Activated gamma-delta T cell (primary cell): ENCODE data around the gene ORC5.
"Not testable (repeated sequence)": the region's sequence is repeated elsewhere in the genome, so short reads cannot be mapped to it uniquely, and the experiment has no call there.

Experiments used
- DNase-seq: peaks from one replicate; lab custom pipeline; 2025; lab: John Stamatoyannopoulos, UW

ORC5 gene

DNA sequence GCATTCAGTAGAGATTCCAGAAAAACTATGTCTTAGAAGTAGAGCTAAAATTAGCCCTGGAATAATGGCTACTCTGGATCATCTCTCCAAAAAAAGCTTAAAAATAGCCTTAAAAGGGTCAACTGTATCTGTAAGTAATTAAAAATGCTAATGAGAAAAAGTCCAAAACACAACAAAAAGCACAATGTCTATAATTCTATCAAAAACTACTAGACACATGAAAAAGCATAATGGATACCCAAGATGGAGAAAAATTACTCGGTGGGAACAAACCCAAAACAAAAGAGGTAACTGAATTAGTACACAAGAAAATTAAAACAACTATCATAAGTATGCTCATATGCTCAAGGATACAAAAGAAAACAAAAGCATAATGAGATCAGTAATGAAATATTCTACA is 15.4 kb downstream of the ORC5 start:
- no peak for DNase-seq

DNA sequence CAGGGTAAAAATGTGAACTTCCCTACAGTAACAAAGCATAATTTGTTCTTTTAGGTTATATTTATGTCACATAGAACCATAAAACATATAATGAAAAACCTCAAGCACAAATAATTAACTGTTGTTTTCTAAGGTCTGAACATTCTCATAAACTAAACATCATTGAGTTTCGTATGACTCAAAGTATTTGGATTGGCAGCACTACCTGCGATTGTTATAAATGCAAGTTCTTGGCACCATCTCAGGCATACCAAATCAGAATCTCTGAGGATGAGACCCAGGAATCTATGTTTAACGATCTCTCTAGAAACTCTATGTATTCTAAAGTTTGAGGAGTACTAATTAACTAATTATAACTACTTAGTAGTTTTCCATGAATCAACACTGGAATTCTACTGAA is 22.5 kb downstream of the ORC5 start:
- DNase-seq, result no peak

DNA sequence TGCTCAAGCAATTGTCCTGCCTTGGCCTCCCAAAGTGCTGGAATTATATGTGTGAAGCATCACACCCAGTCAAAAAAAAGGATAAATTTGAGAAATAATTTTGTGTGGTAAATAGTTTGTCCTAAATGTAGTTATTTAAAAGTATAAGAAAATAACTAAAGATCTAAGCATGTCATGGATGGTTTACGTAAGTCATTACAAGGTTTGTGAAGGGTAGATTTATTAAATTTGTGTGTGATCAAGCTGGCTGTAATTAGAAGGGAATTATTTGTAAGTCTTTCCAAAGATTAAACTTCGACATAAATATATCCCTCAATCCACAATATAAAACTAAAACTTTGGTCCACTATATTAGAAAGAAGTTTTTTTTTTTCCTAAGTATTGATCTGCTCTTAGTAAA is 28.6 kb downstream of the ORC5 start:
- no peak for DNase-seq

DNA sequence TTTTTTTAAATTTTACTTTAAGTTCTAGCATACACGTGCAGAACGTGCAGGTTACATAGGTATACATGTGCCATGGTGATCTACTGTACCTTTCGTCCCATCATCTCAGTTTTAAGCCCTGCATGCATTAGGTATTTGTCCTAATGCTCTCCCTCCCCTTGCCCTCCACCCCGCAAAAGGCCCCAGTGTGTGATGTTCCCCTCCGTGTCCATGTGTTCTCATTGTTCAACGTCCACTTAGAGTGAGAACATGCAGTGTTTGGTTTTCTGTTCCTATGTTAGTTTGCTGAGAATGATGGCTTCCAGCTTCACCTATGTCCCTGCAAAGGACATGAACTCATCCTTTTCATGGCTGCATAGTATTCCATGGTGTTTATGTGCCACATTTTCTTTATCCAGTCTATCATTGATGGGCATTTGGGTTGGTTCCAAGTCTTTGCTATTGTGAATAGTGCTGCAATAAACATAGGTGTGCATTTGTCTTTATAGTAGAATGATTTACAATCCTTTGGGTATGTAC is 30.2 kb downstream of the ORC5 start:
- not testable (repeated sequence) for DNase-seq

DNA sequence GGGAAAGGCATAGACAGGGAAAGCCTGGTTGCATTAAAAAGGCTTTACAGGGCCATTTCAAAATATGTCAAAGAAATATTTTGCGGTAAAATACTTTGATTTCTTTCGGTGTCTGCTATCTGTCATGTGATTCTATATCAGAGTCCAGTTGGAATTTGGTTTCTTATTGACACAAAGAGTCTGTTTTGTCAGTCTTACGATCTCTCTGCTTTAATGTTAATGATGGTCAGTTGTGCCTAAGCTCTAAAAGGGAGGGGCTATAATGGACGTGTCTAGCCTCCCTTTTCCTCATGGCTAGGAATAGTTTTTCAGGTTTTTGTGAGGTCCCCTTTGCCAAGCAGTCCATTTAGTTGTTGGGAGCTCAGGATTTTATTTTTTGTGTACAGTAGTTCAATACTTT is 31.5 kb downstream of the ORC5 start:
- no peak for DNase-seq

DNA sequence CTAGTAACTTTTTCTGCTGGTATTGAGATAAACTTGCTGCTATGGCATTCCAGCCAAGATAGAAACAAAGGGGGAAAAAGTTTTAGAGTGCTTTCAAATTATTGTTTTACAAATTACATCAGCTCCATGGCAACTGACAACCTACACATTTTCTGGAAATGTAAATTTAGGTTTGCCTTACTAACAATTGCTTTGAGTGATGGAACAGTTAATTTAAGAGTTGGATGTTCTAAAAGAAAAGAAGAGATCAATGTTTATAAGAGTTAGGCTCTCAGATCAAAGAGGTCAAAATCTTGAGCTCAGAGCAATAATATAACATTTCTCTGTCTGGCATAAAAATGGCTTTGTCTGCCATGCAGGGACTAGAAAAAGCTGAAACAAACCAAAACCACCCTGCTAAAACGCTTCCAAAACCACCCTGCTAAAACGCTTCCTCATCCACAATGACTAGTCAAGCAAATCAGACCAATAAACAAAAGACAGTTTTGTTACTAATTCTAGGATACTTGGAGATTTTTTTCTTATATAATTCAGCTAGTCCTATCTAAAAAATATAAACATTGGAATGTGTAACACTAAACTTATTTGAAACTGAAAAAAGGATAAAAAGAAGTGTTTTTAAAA is 32.3 kb downstream of the ORC5 start:
- DNase-seq, result no peak

DNA sequence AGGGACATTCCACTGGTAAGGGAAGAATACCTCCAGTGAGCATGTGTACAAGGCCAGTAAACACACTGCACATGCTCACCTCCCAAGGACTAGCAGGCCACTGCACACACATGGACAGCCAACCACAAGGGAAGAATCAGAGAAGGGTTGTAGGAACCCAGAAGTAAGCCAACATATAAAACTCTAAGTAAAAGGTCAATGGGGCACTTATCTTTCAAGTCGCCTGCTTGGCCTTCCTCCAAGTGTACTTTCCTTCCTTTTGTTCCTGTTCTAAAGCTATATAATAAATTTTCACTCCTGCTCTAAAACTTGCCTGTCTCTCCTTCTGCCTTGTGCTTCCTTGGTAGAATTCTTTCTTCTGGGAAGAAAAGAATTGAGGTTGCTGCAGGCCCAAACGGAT is 33.0 kb downstream of the ORC5 start:
- no peak for DNase-seq

DNA sequence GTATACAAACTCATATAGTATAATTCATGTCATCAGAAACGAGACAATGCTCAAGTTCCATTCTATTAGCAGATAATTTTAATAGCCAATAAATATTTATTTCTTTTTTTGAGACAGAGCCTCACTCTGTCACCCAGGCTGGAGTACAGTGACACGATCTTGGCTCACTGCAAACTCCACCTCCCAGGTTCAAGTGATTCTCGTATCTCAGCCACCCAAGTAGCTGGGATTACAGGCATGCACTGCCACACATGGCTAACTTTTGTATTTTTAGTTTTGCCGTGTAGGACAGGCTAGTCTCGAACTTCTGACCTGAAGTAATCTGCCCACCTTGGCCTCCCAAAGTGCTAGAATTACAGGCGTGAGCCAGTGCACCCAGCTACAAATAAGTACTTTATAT is 45.7 kb downstream of the ORC5 start:
- DNase-seq, result no peak

DNA sequence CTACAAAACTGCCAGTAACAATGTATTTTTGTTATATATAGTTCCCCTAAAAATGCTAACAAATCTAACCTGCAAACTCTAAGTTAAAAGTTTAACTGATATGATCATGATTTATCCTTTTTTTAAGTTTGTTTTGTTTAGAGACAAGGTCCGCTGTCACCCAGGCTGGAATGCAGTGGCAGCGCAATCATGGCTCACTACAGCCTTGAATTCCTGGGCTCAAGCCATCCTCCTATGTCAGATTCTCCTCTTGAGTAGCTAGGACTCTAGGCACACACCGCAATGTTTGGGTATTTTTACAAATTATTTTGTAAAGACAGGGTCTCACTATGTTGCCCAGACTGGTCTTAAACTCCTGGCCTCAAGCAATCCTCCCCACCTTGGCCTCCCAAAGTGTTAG is 46.6 kb downstream of the ORC5 start:
- DNase-seq, result no peak

DNA sequence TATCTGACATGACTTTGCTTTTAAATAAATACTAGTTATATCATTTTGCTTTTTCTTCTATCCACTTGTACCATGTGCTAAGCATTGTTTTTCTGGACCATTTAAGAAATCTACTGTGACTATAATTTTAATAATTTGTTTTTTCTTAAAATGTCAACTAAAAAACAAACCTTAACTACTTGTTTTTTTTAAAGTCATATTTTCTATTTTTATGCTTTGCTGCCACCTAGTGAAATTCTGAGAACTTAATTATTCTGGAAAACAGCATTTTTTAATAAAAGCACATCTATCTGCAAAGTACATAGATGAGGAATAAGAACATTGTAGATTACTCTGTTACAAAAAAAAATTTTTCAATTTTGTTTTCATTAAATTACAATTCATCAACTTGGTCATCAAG is 47.4 kb downstream of the ORC5 start:
- no peak for DNase-seq

DNA sequence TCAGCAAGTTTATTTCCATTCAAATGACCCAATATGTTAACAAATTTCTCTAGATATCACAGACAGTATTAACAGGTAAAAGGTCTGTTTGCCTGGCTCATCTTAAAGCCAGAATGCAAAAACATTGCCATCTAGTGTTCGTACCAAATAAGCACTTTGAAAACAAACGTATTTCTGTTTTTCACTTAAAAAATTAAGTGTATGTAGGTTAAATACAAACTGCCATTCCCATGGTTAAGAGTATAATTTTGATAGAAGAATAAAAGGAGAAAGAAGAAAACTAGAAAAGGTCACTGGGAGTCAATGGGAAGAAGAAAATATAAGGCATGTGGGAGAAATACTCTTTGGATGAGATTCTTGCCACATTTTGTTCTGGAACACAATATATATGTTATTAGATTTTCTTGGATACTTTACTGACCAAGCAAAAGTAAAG is 51.0 kb downstream of the ORC5 start:
- DNase-seq, result no peak

DNA sequence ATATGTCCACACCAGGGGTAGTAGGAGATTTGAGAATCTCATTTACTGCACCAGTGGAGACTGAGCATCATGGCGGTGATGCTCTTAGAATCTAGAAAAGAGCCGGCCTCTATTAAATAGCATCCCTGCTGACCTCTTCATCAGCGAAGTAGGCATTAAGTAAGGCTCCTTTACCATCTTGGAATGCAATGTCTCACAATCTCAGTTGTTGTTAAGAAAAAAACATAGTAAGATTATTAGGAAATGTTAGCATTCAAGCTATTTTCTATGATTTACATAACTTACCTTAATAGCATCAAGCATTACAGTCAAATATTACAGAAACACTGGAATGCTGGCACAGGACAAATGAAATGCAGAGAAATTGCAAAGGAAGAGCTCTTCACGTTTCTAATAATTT is 54.5 kb downstream of the ORC5 start:
- no peak for DNase-seq

DNA sequence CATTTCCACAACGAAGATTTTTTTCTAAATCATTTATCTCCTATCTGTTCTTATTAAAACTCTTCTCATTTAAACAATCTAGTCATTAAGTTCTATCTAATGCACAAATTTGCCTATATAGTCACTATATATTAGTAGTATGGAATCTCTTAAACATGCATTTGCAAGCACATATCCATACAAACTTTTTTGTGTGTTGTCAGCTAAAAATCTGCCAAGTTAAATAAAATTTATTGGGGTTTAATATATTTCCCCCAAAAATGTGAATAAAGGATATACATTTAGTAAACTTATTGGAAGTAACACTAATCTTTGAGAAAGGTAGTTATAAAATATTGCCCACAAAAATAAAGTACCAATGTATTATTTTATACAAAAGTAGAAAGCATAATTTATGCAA is 55.3 kb downstream of the ORC5 start:
- DNase-seq, result no peak

DNA sequence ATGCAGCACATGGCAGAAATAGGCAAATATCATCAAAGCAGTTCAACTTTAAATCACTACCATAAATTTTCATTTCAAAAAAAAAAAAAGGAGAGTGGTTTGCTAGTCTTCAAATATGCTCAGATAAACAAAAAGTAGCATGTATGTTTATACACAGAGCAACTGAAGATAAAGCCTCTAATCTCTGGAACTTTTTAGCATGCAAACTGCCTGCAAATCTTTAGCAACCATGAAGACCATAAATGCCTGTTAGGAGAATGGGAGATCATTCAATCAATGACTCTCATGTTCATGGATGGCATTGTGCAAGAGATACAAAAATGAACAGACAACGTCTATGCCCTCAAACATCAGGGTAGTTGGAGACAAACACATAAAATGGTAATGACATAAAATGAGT is 57.3 kb downstream of the ORC5 start:
- DNase-seq, result no peak

DNA sequence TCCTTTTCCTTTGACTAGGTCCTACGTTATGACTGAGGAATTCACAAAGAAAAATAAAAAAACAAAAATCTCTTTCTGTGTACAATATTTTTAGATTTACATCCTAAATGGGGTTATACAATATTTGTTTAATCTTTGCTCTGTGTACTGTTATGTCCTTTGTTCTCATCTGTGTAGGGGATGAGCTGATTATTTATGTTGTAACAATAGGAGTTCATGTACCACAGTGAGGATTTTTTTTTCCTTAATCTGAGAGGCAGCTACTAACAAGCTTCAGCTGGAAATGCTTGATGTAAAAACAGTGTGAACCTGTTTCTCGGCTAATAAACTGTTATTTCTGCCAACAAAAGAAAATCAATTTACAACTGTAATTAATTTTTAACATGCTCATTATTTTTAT is 58.0 kb downstream of the ORC5 start:
- no peak for DNase-seq

DNA sequence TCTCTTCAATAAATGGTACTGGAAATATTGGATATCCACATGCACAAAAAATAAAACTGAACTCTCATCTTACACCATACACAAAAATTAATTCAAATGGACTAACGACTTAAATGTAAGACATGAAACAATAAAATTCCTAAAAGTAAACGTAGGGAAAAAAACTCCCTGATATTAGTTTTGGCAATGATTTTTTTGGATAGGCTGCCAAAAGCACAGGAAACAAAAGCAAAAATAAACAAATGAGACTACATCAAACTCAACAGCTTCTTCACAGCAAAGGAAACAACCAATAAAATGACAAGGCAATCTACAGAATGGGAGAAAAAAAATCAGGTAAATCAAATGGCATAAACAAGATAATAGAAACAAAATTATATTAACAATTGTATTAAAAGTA is 65.7 kb downstream of the ORC5 start:
- DNase-seq, result no peak

DNA sequence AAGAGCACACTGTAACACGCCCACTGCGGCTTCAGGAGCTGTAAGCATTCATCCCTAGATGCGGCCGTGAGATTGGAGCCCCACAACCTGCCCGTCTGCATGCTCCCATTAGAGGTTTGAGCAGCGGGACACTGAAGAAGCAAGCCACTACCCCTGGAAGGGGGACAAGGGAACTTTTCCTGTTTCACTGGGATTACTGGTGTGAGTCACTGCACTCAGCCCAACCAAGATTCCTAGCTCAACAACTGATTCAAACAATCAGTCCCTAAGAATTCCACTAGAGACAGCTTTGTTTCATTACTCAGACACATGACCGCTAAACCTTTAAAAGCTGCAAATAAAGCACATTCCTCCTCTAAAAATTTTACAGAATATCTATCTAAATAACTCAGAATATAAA is 69.8 kb downstream of the ORC5 start:
- DNase-seq, result no peak

DNA sequence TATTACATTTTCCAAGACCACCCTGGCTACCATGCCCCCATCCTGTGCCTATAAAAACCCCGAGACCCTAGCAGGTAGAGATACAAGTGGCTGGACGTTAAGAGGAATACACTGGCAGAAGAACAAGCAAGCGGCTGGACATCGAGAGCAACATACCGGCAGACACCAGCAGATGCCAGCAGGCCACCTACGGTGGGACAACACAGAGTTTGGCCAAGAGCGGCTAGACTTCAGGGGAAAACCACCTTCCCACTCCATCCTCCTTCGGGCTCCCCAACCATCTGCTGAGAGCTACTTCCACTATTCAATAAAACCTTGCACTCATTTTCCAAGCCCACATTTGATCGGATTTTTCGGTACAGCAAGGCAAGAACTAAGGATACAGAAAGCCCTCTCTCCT is 70.3 kb downstream of the ORC5 start:
- no peak for DNase-seq

DNA sequence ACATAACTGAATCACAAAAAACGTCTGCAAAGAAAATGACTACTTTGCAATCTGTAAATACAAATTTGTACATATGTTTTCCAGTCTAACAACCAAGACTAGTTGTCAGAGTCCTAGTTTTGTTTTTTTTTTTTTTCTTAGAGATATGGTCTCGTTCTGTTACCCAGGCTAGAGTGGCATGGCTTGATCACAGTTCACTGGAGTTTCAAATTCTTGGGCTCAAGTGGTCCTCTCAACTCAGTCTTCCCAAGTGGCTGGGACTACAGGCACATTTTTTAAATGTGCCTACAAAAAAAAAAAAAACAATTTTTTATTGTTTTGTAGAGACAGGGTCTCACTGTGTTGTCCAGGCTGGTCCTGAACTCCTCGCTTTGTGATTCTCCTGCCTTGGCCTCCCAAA is 70.8 kb downstream of the ORC5 start:
- DNase-seq, result no peak

DNA sequence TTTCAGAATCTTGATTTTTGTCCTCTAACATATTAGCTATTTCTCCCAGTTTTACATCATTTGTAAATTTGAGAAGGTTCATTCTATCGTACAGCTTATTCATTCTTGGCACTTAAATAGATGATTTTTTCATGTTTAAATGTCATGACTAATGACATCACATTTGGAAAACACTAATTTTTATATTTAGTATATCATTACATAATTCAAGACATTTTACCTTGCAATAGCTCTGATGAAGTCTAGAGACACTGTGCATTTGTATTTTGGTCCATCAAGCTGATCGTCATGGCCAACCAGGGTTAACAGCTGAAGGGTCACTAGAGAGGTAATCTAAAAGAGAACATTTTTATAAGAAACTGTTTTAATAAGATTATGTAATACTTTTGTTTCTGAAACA is 71.3 kb downstream of the ORC5 start:
- DNase-seq, result no peak

DNA sequence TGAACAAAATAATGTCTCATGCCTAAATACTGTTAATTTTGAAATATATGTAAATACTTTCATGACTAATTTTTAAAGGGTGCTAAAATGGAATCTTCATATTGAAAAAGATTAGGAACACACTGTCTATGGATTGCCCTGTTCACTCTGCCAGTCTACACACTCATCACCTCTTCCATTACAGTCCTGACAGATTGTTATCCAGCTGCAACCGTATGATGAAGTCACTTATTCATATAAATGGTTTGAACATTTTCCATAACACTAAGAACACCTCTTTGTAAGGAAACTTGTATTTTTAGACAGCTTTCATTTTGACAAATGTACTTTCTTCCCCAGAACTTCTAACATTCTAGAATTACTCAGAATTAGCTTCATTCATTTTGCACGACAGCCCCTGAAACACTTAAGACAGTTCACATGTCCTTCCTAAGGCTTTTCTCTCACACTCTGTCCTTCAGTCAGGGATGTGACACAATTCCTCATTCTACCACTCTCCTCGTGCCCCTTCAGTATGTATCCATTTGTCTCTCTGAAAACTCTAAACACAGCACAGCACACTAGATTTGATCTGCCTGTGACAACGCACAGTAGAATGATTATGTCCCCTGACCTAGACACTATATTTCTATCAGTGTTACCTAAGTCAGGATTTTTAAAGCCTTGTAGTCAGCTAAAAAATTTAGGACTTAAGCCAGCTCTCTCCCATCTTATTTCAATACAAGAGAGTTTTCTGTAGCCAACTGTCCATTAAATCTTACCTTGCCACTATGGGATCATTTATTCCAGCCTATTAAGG is 71.9 kb downstream of the ORC5 start:
- no peak for DNase-seq

DNA sequence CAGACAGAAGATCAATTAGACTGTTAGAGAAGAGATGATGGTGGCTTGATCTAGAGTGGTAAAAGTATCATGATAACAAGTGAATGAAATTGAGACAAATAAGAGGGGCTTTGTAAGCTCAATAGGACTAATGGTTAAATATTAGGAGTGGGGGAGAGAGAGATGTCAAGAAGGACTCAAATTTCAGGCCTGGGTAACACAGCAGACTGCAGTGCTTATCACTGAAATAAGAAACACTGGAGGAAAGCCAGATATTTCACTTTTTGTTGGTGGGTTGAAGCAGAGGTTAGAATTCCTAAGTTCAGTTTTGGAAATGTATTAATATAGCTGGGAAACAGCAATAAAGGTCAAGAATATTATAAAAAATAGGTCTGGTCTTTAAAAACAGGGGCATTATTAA is 74.6 kb downstream of the ORC5 start:
- DNase-seq, result no peak

DNA sequence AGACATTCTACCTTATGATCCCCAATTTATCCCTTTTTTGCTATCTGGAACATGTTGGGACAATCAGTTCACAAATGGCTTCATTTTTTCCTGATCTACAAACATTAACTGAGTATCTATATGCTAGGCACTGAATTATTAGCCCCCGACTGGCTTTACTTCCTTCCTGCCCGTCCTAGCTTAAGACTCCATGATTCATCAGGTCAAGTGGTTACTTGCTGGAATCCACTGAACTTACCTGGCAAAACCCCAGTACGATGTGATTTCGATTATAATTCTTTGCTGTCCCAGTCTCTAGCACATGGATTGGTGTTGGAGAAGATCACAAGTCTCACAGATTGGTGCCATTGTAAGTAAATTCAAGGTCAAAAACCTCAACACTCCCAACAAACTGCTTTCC is 77.1 kb downstream of the ORC5 start:
- no peak for DNase-seq

DNA sequence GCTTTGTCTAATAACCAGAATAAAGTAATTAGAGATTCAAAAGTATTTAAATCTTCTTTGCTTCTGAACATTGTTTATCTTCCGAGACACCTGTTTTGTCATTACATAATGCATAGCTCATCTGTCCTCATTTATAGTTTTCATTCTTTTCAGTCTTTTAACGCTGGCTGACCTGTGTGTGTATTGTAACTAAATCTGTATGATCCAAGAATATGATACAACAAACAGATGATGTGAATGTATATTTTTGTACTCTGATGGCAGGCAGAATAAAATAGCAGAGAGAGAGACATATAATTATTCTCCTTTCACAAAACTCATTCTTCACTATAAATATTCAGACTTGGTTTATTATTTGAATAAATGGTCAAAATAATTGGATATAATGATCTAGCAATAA is 80.6 kb downstream of the ORC5 start:
- no peak for DNase-seq
